Measurements from ENCODE around the gene RLF.

The RLF gene

GRCh38 chr1:40161125-40161887, at the start of gene RLF:
TSS of gene RLF (plus strand) at chr1:40161387. CDS start at chr1:40161400, 13 bp downstream.
- DNase-seq (ENCODE audit: low read depth, low spot score), result peak; percentile 76

- DNase-seq (ENCODE audit: low read depth, low spot score), result no peak
These were observed 46.8 kb upstream of the RLF start for GRCh38 chr1:40114400-40114799.

GRCh38 chr1:40120128-40120527, 41.1 kb upstream of the RLF start:
- DNase-seq (ENCODE audit: low read depth, low spot score), result no peak

GRCh38 chr1:40122855-40123254, 38.3 kb upstream of the RLF start:
- no peak for DNase-seq (ENCODE audit: low read depth, low spot score)

- DNase-seq (ENCODE audit: low read depth, low spot score), result no peak
These were observed 30.3 kb upstream of the RLF start for GRCh38 chr1:40130892-40131291.

- no peak for DNase-seq (ENCODE audit: low read depth, low spot score)
These were observed 28.5 kb upstream of the RLF start for GRCh38 chr1:40132383-40133311.

- no peak for DNase-seq (ENCODE audit: low read depth, low spot score)
These were observed 27.9 kb upstream of the RLF start for GRCh38 chr1:40133312-40133665.

GRCh38 chr1:40133839-40134238, 27.3 kb upstream of the RLF start:
- no peak for DNase-seq (ENCODE audit: low read depth, low spot score)

GRCh38 chr1:40140211-40140973, 20.8 kb upstream of the RLF start:
- no peak for DNase-seq (ENCODE audit: low read depth, low spot score)

GRCh38 chr1:40141878-40142535, 19.2 kb upstream of the RLF start:
- no peak for DNase-seq (ENCODE audit: low read depth, low spot score)

GRCh38 chr1:40143891-40144575, 17.2 kb upstream of the RLF start:
- peak; percentile 69 for DNase-seq (ENCODE audit: low read depth, low spot score)

GRCh38 chr1:40151457-40152079, 9.6 kb upstream of the RLF start:
- DNase-seq (ENCODE audit: low read depth, low spot score), result no peak

GRCh38 chr1:40153073-40153770, 8.0 kb upstream of the RLF start:
- DNase-seq (ENCODE audit: low read depth, low spot score), result no peak

- DNase-seq (ENCODE audit: low read depth, low spot score), result no peak
These were observed 6.1 kb upstream of the RLF start for GRCh38 chr1:40155135-40155534.

GRCh38 chr1:40155910-40156309, 5.3 kb upstream of the RLF start:
- no peak for DNase-seq (ENCODE audit: low read depth, low spot score)

GRCh38 chr1:40160806-40161124, 422 bp upstream of the RLF start:
- DNase-seq (ENCODE audit: low read depth, low spot score), result no peak

GRCh38 chr1:40161888-40162397, 756 bp downstream of the RLF start:
- no peak for DNase-seq (ENCODE audit: low read depth, low spot score)

- no peak for DNase-seq (ENCODE audit: low read depth, low spot score)
These were observed 1.7 kb downstream of the RLF start for GRCh38 chr1:40162753-40163441.

GRCh38 chr1:40167317-40167716, 6.1 kb downstream of the RLF start:
- no peak for DNase-seq (ENCODE audit: low read depth, low spot score)

All from iPS DF 19.7 (cell line).